HG03469 (cell line): ENCODE measurements around the gene MRI1.
"Not testable (repeated sequence)": the region's sequence is repeated elsewhere in the genome, so short reads cannot be mapped to it uniquely, and the experiment has no call there.

ENCODE experiments used
- ATAC-seq: cut with Tn5 transposase; IDR thresholded peaks from one replicate; pipeline ENCODE4 v1.9.1; 2021; ENCODE audit warnings: mild to moderate bottlenecking, moderate library complexity, moderate number of reproducible peaks; ENCODE audit not compliant: unreplicated experiment

Gene MRI1

DNA sequence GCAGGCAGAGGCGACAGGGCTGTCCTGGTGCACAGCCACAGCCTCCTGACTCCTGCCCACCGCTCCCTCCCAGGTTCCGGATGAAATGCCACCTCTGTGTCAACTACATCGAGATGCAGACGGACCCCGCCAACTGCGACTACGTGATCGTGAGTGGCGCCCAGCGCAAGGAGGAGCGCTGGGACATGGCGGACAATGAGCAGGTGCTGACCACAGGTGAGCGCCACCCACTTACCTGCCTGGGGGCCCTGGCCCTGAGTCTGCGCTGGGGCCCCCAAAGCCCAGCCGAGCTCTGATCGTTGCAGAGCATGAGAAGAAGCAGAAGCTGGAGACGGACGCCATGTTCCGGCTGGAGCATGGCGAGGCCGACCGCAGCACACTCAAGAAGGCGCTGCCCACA is 5.5 kb upstream of the MRI1 start:
- no peak for ATAC-seq

DNA sequence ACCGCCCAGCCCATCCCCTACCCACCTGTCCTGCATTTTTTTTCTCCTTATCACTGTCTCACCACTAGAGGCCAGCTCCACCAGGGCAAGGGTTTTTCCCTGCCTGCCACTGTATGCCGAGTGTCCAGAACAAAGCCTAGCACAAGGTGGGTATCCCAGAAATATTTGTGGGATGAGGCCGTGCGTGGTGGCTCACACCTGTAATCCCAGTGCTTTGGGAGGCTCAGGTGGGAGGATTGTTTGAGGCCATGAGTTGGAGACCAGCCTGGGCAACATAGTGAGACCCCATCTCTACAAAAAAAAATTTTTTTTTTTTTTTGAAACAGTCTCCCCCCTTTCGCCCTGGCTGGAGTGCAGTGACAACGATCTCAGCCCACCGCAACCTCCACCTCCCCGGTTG is 2.9 kb upstream of the MRI1 start:
- ATAC-seq: no peak

DNA sequence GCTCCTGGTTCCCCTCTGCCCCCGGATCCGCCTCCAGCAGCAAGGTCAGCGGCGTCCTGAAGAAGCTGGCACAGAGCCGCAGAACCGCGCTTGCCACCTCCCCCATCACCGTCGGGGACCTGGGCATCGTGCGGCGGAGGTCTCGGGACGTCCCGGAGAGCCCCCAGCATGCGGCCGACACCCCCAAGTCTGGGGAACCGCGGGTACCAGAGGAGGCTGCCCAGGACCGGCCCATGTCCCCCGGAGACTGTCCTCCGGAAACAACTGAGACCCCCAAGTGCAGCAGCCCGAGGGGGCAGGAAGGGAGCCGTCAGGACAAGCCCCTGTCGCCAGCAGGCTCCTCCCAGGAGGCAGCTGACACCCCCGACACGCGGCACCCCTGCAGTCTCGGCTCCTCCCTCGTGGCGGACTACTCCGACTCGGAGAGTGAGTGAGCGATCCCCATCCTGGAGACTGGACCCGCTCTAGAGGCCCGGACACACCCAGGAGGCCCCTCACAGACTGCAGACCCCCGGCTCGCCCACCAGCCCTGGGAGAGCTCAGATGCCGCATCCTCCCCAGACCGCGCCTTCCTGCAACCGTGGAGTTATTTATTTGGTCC is 1.6 kb upstream of the MRI1 start:
- no peak for ATAC-seq

DNA sequence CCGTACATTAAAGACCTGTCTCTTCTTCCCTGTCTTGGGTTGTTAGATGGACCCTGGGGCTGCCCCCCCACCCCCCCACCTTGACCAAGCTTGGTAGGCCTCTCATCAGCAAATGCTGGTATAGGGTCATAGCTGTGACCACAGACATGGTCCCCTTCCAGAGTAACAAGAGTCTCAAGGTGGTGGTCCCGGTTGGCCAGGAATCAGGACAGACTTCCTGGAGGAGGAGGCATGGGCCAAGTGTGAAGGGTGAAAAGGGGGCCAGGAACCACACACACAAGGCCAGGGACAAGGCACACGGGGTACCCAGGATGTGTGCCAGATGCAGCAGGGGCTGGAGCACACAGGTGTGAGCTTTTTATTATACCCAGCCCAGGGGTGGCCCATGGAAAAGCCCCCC is 1.1 kb upstream of the MRI1 start:
- no peak for ATAC-seq

DNA sequence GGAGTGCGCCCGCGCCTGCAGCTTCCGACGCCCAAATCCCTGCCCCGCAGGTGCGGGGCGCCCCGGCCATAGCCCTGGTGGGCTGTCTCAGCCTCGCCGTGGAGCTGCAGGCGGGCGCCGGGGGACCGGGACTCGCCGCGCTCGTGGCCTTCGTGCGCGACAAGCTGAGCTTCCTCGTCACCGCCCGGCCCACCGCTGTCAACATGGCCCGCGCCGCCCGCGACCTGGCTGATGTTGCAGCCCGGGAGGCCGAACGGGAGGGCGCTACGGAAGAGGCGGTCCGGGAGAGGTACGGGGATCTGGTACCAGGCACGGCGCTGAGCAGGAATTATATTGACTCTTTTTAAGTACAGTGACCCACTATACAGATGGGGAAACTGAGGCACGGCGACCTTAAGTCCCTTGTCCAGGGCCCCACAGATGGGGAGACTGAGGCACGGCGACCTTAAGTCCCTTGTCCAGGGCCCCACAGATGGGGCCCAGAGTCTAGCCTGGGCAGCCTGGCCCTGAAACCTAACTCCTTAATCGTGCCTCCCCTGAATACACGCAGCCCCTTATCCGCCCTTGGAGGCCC is 586 bp downstream of the MRI1 start:
- ATAC-seq: no peak

DNA sequence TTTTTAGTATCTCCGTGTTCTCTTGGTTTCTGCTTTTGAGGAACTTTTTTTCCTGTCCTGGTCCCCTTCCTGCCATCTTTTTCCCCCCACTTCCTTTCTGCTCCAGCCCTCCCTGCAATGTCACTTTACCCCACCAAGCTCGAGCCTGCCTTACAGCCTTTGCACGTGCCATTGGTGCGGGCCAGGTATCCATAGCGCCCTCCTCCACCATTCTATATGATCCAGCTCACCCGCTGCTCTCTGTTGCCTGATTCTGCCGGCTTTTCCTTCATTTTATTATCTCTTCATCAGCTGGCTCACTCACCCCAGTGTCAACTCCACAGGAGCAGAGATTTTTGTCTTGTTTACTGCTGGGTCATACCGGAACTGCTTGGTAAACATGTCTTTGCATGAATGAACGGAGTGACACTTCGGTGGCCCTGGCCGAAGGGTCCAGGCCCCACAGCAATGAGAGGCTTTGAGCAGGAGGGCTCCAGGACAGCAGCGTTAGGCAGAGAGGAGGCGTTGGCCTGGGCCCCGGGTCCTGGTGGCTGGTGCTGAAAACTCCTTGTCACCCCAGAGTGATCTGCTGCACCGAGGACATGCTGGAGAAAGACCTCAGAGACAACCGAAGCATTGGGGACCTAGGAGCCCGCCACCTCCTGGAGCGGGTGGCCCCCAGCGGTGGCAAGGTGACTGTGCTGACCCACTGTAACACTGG is 1.2 kb downstream of the MRI1 start:
- no peak for ATAC-seq

DNA sequence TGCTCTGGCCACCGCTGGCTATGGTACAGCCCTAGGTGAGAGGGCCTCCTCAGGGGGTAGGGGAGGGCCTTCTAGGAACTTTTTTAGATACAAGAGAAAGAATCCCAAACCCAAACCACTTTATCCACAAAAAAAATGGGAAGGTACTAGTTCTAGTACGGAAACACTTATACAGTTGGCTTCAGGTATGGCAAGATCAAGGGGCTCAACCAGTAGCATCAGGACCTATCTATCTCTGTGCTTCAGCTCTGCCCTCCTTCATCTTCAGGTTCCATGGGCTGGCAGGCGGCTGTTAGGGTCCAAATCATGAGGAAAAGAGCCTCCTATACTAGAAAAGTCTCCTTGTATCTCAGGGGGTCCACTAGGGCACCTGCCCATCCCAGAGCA is 1.8 kb downstream of the MRI1 start:
- no peak for ATAC-seq

DNA sequence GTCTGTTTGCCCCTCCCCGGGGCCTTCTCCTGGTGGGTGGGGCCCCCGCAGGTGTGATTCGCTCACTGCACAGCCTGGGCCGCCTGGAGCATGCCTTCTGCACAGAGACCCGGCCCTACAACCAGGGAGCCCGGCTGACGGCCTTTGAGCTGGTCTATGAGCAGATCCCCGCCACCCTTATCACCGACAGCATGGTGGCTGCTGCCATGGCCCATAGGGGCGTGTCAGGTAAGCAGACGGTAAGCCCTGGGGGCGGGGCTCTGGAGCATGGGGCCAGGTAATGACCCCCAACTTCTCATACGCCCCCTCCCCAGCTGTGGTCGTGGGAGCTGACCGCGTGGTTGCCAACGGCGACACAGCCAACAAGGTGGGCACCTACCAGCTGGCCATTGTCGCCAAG is 4.2 kb downstream of the MRI1 start:
- no peak for ATAC-seq

DNA sequence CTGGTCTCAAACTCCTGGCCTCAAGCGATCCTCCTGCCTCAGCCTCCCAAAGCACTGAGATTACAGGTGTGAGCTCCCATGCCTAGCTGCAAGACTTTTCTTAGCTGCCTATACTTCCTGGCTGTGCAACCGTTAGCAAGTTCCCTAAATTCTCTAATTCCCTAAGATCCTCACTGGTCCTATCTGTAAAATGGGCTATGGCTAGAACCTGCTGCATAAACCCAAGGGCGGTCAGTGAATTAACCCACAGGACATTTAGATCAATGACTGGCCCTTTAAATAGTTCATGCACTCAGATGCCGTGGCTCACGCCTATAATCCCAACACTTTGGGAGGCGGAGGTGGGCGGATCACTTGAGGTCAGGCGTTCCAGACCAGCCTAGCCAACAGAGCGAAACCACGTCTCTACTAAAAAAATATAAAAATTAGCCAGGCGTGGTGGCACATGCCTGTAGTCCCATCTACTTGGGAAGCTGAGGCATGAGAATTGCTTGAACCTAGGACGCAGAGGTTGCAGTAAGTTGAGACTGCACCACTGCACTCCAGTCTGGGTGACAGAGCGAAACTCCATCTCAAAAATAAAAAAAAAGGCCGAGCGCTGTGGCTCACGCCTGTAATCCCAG is 5.8 kb downstream of the MRI1 start:
- no peak for ATAC-seq

DNA sequence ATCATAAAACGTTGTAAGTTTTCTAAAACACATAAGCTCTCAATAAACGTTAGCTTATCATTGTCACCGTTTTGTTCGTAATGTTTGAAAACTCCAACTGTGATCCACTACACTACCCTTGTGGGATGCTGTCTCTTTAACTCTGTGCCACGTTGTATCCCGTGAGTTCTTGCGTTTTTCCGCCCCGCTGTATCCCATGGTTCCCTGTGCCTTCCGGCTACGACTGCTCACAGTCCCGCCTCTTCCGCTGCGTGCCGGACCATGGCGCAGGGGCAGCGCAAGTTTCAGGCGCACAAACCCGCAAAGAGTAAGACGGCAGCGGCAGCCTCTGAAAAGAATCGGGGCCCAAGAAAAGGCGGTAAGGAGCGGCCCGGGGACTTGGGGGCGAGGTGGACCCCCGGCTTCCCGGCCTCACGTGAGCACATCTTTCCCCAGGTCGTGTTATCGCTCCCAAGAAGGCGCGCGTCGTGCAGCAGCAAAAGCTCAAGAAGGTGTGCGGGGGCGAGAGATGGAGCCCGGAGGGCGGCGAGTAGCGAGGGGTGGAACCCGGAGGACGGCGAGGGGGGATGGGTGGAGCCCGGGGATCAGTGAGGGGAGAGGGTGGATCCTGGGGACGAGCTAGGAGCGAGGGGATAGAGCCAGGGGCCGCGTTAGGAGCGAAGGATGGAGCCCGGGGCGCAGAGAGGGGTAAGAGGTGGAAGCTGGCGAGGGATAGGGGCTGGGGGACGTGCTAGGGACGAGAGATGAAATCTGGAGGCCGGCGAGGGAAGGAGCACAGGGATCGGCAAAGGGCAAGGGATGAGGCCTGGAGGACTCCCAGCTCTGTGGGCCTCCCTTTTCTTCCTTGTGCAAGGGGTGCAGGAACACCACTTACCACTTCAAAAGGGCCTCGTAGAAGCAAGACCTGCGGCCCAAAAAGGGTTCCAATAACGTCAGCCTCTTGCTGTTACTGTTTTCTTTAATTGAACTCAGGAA is 10.2 kb downstream of the MRI1 start, which contains the start of gene C19orf53:
Gene C19orf53 (plus strand): TSS at position 240 of the 975 bp plus-strand sequence. CDS start 22 bp downstream, at position 262.
- peak; percentile 75 for ATAC-seq

DNA sequence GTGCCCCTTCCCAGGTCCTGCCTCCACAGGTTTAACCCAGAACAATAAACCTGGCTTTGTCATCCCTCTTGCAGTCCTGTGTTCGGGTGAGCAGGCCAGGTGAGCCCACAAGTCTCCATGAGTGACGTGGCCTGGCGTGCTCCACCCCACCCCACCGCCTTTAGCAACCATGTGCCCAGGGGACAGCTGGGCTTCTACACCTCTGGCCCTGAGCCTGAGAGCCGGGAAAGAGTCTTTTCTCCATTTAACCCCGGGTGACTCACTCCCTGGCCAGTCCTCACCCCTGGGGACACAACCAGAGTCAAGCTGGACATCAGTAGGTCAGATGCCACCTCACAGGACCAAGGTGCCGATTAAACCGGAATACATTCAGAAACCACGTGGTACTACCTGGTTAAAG is 14.1 kb downstream of the MRI1 start:
- ATAC-seq: no peak

DNA sequence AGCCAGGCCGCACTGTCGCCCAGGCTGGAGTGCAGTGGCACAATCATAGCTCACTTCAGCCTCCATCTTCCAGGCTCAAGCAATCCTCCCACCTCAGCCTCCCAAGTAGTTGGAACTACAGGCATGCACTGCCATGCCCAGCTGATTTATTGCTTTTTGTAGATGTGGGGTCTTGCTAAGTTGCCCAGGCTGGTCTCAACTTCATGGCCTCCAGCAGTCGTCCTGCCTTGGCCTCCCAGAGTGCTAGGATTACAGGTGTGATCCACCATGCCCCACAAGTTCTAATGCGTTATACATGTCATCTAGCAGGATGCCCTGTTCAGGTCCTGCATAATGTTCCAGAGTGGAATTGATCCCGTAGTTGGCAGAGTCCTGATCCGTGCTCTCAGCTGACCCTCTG is 14.5 kb downstream of the MRI1 start:
- no peak for ATAC-seq

DNA sequence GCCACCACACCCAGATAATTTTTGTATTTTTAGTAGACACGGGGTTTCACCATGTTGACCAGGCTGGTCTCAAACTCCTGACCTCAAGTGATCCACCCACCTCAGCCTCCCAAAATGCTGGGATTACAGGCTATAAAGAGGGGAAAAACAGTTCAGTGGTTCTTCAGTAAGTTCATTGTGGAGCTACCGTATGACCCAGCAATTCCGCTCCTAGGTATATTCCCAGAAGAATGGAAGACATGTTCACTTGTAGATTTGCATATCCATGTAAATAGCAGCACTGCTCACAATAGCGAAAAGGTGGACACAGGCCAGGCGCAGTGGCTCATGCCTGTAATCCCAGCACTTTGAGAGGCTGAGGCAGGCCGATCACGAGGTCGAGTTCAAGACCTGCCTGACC is 15.5 kb downstream of the MRI1 start:
- ATAC-seq: not testable (repeated sequence)

DNA sequence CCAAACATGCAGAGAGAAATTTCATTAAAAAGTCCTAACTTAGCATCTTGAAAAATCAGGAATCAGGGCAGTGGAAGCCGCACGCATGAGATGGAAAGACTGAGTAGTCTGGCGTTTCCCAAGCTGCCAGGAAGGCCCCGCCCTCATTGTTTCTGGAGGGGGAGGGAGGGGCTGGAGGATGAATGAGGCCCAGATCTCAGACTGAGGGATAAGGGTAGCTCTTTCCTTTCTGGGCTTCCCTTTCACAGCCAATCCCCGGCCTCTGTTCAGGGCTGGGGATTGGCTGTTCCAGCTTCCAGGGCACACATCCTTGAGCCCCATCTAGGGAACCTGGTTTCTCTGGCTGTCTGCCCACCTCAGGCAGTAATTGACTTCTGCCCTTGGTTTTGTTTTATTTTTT is 17.2 kb downstream of the MRI1 start:
- no peak for ATAC-seq

DNA sequence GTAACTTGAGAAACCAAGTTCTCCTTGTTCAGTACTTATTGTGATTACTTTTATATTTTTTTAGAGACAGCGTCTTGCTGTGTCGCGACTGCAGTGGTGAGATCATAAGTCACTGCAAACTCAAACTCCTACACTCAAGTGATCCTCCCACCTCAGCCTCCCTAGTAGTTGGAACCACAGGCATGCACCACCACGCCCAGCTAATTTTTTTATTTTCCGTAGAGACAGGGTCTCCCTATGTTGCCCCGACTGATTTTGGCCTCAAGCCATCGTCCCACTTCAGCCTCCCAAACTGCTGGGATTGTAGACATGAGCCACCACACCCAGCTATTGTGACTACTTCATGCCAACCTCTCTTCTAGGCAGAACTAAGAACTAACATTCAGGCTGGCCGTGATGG is 18.2 kb downstream of the MRI1 start:
- ATAC-seq: no peak

DNA sequence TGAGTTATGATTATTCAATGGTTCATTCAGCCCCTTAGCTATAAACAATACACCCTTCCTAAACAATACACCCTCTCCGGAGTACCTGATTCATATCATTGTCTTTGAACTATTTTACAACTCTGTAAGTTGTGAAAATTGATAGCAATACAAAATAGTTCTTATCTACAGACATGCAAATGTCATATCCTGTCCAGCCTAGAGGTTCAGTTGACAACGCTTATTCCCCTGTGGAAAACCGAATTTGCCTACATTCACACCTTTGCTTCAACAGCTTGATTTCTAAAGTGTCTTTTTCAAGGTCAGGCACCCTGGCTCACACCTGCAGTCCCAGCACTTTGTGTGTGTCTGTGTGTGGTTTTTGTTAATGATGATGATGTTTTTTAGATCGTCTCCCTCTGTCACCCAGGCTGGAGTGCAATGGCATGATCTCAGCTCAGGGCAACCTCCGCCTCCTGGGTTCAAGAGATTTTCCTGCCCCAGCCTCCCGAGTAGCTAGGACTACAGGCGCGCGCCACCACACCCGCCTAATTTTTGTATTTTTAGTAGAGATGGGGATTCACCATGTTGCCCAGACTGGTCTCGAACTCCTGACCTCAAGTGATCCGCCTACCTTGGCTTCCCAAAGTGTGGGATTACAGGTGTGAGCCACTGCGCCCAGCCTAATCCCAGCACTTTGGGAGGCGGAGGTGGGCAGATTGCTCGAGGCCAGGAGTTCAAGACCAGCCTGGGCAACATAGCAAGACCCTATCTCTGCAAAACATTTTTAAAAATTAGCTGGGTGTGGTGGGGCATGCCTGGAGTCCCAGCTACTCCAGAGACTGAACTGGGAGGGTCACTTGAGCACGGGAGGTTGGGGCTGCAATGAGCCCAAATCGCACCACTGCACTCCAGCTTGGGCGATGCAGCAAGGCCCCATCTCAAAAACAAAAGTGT is 19.5 kb downstream of the MRI1 start:
- ATAC-seq: no peak

DNA sequence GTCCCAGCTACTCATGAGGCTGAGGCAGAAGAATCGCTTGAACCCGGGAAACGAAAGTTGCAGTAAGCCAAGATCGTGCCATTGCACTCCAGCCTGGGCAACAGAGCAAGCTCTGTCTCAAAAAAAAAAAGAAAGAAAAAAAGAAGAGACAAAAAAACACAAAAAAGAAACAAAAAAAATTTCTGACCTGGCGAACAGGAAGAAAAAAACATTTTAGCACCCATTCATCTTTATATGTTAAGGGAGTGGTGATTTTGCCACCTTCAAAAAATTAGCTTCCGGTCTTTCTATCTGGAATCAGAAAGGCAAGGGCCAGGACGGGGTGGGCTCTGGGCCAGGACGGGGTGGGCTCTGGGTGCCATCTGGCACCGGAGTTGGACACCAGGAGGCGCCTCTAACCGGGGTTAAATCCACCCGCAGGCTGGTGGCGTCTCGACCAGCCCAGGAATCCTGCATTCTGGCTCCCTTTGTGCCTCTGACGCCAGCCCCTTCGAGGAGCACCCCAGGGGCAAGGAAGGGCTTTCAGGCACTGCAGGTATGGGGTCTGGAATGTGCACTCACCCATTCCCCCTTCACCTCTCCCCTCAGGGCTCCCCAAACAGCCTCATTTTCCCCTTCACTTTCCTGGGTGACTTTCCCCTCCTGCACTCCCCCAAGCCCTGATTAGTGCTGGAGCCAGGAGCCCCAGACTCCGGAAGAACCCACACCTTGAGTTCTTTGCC is 20.6 kb downstream of the MRI1 start:
- ATAC-seq: no peak

DNA sequence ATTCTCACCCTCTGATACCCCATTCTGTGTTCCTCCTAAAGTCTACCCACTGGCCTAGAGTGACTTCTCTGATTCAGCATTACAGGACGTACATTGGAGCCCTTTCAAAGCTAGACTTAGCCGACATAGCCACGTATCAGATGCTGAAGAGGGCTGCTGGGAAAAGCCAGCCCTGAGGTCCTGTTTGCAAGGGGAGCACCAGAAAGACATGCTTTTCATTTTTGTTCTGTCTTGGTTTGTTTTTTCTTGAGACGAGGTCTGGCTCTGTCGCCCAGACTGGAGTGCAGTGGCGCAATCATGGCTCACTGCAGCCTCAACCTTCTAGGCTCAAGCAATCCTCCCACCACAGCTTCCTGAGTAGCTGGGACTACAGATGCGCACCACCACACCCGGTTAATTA is 24.7 kb downstream of the MRI1 start:
- ATAC-seq: no peak

DNA sequence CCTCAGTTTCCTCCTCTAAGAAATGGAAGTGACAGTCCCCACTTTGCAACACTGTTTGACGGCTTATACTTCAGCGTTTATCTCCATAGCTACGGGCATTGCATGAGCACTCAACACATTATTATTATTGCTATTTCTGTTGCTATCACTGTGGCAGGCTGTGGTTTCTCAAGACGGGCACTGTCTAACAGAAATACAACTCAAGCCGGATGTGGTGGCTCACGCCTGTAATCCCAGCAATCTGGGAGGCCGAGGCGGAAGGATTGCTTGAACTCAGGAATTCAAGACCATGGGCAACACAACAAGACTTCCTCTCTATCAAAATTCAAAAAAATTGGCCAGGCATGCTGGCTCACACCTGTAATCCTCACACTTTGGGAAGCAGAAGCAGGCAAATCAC is 26.0 kb downstream of the MRI1 start:
- no peak for ATAC-seq
